Nephron progenitor cell (in vitro differentiated cells): ENCODE measurements around the gene FBXO42.

Source experiments
- DNase-seq: peaks from one replicate; pipeline ENCODE4 v3.0.0; 2021
- H3K27ac Mint-ChIP-seq: 2 replicates; pipeline ENCODE4 v1.8.0; 2021; ENCODE audit warnings: mild to moderate bottlenecking, moderate library complexity, mixed read lengths
- H3K27me3 Mint-ChIP-seq: 2 replicates; pipeline ENCODE4 v1.8.0; 2021; ENCODE audit warnings: mild to moderate bottlenecking, low read depth, mixed read lengths; ENCODE audit not compliant: poor library complexity
- H3K36me3 Mint-ChIP-seq: 2 replicates; pipeline ENCODE4 v1.8.0; 2021; ENCODE audit warnings: low read depth, mixed read lengths
- H3K4me1 Mint-ChIP-seq: 2 replicates; pipeline ENCODE4 v1.8.0; 2021; ENCODE audit warnings: mixed read lengths
- H3K4me3 Mint-ChIP-seq: 2 replicates; pipeline ENCODE4 v1.8.0; 2021; ENCODE audit warnings: mild to moderate bottlenecking, moderate library complexity, mixed read lengths
- H3K9me3 Mint-ChIP-seq: 2 replicates; pipeline ENCODE4 v1.8.0; 2021; ENCODE audit warnings: mild to moderate bottlenecking, moderate library complexity, mixed read lengths
- TF ChIP-seq, protein P1 (sequence below): fragments of 200-600 bp; sonication (generic); IDR thresholded peaks from 2 replicates; pipeline ENCODE4 v1.5.0; 2021; ENCODE audit warnings: antibody characterized with exemption

The FBXO42 gene

DNA sequence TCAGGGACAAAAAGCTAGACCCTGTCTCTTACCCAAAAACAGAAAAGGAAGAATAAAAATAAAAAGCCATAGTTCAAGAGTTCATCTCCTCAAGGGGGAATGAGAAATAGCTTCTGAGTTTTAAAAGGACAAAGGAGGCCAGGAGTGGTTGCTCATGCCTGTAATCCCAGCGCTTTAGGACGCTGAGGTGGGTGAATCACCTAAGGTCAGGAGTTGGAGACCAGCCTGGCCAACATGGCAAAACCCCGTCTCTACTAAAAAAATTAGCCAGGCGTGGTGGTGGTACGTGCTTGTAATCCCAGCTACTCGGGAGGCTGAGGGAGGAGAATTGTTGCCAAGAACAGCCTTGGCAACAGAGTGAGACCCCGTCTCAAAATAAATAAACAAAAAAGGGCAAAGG is 76.7 kb downstream of the FBXO42 start:
- no peak for DNase-seq
- H3K36me3 Mint-ChIP-seq = peaks cover 60% of the 10 kb centered on the region
- TF ChIP-seq, protein P1, sequence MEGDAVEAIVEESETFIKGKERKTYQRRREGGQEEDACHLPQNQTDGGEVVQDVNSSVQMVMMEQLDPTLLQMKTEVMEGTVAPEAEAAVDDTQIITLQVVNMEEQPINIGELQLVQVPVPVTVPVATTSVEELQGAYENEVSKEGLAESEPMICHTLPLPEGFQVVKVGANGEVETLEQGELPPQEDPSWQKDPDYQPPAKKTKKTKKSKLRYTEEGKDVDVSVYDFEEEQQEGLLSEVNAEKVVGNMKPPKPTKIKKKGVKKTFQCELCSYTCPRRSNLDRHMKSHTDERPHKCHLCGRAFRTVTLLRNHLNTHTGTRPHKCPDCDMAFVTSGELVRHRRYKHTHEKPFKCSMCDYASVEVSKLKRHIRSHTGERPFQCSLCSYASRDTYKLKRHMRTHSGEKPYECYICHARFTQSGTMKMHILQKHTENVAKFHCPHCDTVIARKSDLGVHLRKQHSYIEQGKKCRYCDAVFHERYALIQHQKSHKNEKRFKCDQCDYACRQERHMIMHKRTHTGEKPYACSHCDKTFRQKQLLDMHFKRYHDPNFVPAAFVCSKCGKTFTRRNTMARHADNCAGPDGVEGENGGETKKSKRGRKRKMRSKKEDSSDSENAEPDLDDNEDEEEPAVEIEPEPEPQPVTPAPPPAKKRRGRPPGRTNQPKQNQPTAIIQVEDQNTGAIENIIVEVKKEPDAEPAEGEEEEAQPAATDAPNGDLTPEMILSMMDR = no peak
- no peaks in the 10 kb centered on the region for H3K9me3 Mint-ChIP-seq
- no peak overlapping the region for H3K4me3 Mint-ChIP-seq
- H3K27ac Mint-ChIP-seq = peak overlapping the region; percentile 57
- H3K4me1 Mint-ChIP-seq = peaks cover 10% of the 10 kb centered on the region
- peaks cover 5% of the 10 kb centered on the region for H3K27me3 Mint-ChIP-seq

GRCh38 chr1:16267690-16268180 is 84.5 kb downstream of the FBXO42 start:
- Mint-ChIP-seq H3K27ac (no peak overlapping the region), H3K36me3 (peaks cover 25% of the 10 kb centered on the region), H3K4me3 (no peak overlapping the region), H3K4me1 (peaks cover 15% of the 10 kb centered on the region), H3K9me3 (no peaks in the 10 kb centered on the region), H3K27me3 (peaks cover 5% of the 10 kb centered on the region)
- TF ChIP-seq, protein P1 = no peak
- DNase-seq = no peak

DNA sequence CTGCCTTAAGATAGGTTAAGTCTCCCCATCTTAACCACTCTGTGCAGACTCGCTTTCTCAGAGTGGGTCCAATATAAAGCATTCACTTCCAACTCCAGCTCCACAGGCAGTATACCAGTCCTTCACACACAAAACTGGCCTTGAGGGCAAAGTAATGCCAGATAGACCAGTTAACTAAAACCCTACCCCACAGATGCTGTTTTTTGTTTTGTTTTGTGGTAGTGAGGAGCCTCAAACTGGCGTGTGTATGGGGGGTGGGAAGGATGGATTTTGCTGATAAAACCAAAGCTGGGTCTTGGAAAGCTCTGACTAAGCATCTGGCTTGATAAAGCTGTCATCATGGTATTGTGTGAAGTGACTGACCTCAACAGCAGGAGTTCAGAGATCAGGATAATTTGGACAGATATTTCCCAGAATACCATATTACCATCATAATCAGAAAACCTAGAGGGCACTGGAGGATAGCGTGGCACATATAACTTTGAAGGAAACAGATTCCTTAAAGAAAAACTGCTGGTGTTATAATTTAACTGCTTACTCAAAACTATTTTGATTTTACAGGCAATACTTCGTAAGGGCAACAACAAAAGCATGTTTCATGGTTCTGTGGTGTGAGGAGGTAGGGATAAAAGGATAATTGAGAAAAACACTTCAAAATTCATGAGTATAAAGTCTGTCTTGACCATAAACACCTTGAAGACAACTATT is 85.7 kb downstream of the FBXO42 start:
- TF ChIP-seq, protein P1 = no peak
- Mint-ChIP-seq H3K27me3 (peaks cover 5% of the 10 kb centered on the region), H3K4me1 (peaks cover 13% of the 10 kb centered on the region), H3K9me3 (no peaks in the 10 kb centered on the region), H3K36me3 (peaks cover 23% of the 10 kb centered on the region), H3K4me3 (no peak overlapping the region), H3K27ac (peak overlapping the region; percentile 52)
- DNase-seq = no peak

DNA sequence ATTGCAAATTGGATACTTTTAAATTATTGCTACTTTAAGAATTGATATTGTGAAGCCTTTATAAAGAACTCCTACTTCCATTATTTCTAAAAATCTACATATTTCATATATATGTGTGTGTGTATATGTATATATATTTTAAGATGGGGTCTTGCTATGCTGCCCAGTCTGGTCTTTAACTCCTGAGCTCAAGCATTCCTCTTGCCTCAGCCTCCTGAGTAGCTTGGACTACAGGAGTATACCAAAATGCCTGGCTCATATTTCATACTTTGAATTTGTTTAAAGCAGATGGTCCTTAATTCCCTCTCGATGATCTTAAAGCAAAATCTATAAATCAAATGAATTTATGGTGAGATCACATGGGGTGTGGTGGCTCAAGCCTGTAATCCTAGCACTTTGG is 90.2 kb downstream of the FBXO42 start:
- H3K36me3 Mint-ChIP-seq = peaks cover 5% of the 10 kb centered on the region
- H3K27me3 Mint-ChIP-seq = no peaks in the 10 kb centered on the region
- H3K9me3 Mint-ChIP-seq = no peaks in the 10 kb centered on the region
- TF ChIP-seq, protein P1 = no peak
- peaks cover 6% of the 10 kb centered on the region for H3K4me1 Mint-ChIP-seq
- no peak for DNase-seq
- no peak overlapping the region for H3K4me3 Mint-ChIP-seq
- no peak overlapping the region for H3K27ac Mint-ChIP-seq

GRCh38 chr1:16260814-16261213 is 91.5 kb downstream of the FBXO42 start:
- Mint-ChIP-seq H3K27ac (peak overlapping the region; percentile 4), H3K27me3 (no peaks in the 10 kb centered on the region), H3K36me3 (peaks cover 8% of the 10 kb centered on the region), H3K4me3 (no peak overlapping the region), H3K4me1 (peaks cover 15% of the 10 kb centered on the region), H3K9me3 (no peaks in the 10 kb centered on the region)
- no peak for DNase-seq
- TF ChIP-seq, protein P1 = no peak

DNA sequence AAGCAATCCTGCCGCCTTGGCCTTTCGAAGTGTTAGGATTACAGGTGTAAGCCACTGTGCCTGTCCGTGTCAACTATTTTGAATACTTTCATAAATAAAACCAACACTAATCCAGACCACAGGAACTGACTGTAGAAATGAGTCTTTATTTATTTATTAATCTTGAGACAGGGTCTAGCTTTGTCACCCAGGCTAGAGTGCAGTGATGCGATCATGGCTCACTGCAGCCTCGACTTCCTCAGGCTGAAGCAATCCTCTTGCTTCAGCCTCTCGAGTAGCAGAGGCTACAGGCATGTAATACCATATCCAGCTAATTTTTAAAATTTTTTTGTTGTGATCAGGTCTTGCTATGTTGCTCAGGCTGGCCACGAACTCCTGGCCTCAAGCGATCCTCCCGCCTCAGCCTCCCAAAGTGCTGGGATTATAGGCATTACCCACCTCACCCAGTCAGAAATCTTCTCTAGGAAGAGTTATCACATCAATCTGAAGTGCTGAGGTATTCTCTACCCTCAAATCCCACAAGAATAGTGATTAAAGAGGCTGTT is 93.6 kb downstream of the FBXO42 start:
- H3K4me3 Mint-ChIP-seq = no peak overlapping the region
- no peak overlapping the region for H3K27ac Mint-ChIP-seq
- H3K36me3 Mint-ChIP-seq = peaks cover 18% of the 10 kb centered on the region
- TF ChIP-seq, protein P1 = no peak
- no peaks in the 10 kb centered on the region for H3K27me3 Mint-ChIP-seq
- no peaks in the 10 kb centered on the region for H3K9me3 Mint-ChIP-seq
- DNase-seq = no peak
- H3K4me1 Mint-ChIP-seq = peaks cover 15% of the 10 kb centered on the region
